ENCODE measurements around the gene NEDD4. TPM values are rescaled to one million over a fixed set of nuclear protein-coding genes. Genes with fewer than 3 reads are reported as not detected.

Gene NEDD4
- total RNA-seq, 4 donors from 2014 or later, result 16.1 to 55.3 (median 26.6) TPM

DNA sequence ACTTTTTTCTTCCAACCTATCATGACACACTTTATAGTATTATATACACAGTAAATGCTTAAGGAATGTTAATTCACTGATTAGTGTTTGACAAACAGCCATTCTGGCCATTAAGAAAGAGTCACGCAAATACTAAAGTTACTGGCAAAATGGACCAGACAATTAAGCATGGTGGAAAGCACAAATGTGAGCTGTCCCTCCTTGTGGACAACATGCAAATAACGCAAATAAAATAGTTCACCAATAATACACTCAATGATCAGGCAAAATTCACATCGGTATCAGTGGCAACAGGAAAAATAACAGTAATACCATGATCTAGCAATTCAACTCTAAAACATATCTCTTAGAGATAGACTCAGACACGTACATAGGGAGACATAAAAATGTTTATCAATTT lies 71.7 kb downstream of the NEDD4 start:
- Histone ChIP-seq H3K9me3 (no peaks in the 10 kb centered on the region), H3K4me3 (no peak overlapping the region), H3K36me3 (no peaks in the 10 kb centered on the region), H3K4me1 (no peaks in the 10 kb centered on the region), H3K27me3 (no peaks in the 10 kb centered on the region), H3K27ac (no peak overlapping the region)
- TF ChIP-seq, protein P1, sequence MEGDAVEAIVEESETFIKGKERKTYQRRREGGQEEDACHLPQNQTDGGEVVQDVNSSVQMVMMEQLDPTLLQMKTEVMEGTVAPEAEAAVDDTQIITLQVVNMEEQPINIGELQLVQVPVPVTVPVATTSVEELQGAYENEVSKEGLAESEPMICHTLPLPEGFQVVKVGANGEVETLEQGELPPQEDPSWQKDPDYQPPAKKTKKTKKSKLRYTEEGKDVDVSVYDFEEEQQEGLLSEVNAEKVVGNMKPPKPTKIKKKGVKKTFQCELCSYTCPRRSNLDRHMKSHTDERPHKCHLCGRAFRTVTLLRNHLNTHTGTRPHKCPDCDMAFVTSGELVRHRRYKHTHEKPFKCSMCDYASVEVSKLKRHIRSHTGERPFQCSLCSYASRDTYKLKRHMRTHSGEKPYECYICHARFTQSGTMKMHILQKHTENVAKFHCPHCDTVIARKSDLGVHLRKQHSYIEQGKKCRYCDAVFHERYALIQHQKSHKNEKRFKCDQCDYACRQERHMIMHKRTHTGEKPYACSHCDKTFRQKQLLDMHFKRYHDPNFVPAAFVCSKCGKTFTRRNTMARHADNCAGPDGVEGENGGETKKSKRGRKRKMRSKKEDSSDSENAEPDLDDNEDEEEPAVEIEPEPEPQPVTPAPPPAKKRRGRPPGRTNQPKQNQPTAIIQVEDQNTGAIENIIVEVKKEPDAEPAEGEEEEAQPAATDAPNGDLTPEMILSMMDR (IDR thresholded peaks at IDR 0.05), result no peak
- TF ChIP-seq POLR2AphosphoS5 (IDR thresholded peaks at IDR 0.05) (no peak), EP300 (IDR thresholded peaks at IDR 0.05) (no peak), POLR2A (IDR thresholded peaks at IDR 0.05) (no peak)
- 97% methylated on average over 4 of the region's 4 CpGs for WGBS
- DNase-seq (ENCODE audit: low spot score in 2 of 2), result no peak

DNA sequence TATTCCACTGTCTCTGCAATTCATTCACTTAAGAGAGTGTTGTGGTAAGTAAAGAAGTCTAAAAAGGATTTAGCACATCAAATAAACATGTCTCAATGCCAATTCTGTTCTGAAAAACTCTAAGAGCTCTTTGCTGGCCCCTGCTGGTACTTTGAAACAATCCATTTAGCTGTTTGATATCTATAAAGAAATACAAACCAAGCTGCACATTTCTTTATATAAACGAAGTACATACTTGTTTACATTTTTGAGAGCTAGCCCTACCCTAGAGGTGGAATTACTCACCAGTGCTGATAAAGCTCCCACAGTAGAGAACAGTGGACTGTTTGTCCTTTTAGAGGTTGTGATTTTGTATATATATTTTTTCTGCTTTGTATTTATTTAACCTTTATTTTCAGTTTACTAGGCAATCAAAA lies 75.5 kb downstream of the NEDD4 start:
- H3K4me3 ChIP-seq, result no peak overlapping the region
- H3K27me3 ChIP-seq, result no peaks in the 10 kb centered on the region
- WGBS, result 0% methylated on average over 1 of the region's 1 CpG
- TF ChIP-seq EP300 (IDR thresholded peaks at IDR 0.05), result no peak
- TF ChIP-seq, protein P1 (IDR thresholded peaks at IDR 0.05), result peak in 1 of 2 donors; percentile 43
- no peaks in the 10 kb centered on the region for H3K9me3 ChIP-seq
- no peak overlapping the region for H3K27ac ChIP-seq
- no peaks in the 10 kb centered on the region for H3K4me1 ChIP-seq
- H3K36me3 ChIP-seq, result no peaks in the 10 kb centered on the region
- DNase-seq (ENCODE audit: low spot score in 2 of 2), result no peak

DNA sequence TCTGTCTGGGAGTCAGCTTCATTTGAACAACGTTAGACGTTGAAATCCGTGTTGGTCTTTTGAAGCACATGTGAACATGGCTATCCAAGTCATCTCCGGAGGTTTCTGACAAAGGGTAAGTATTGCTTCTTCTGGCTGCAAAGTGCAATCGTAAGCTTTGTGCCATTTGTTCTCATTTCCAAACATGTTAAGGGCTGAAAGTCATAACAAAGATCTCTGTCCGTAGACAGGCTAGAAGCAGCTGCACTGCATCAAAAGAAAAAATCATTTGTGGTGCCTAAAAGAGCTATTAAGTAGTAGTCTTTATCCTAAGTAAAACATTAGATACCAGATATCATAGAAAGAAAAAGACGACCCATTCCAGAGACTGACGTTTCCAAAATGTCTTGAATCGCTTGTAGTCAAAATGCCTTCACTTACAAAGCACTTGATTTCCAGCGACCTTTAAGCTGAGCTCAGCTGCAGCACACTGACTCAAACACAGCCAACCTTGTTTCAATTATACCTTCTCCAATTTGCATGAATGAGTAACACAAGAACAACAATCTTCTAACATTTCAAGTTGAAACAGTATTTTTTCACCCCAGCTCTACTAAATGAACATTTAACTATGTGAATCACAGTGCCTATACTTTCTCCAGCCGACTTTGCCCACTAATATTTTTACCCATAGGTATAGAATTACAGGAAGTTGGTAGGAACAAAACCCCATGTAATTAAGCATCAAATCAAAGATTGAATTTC lies 76.6 kb downstream of the NEDD4 start:
- no peak overlapping the region for H3K4me3 ChIP-seq

DNA sequence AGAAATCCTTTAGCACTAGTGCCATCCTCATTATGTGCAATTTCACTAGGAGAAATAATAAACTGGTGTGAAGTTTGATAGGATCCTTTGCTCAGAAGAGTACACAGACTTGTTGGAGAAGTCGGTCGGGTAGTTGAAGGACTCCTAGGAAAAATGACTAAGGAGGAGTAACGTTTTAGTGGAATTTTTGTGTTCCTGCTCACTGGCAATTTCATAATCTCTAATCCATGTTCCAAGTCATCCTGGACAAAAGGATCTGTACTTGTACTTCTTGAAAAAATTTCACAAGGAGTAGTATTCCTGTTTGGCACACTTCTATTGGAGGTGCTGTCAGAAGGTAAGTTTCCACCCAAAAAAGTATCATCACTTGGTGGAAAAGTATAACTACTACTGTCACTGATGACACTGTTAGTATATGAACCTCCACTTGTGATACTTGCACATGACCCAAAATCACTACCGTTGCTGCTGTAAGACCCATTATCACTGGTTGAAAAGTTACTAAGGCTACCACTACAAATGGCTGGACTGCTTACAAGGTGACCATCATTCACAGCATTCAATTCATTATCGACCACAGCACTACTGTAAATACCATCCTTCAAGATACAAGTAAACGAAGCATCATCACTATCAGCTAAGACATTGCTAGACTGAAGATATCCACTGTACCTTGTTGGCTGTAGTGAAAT lies 77.4 kb downstream of the NEDD4 start:
- Histone ChIP-seq H3K9me3 (no peaks in the 10 kb centered on the region), H3K36me3 (no peaks in the 10 kb centered on the region), H3K27me3 (no peaks in the 10 kb centered on the region), H3K4me3 (no peak overlapping the region), H3K27ac (no peak overlapping the region), H3K4me1 (no peaks in the 10 kb centered on the region)
- 74% methylated on average over 6 of the region's 6 CpGs for WGBS
- TF ChIP-seq, protein P1 (IDR thresholded peaks at IDR 0.05), result no peak
- TF ChIP-seq POLR2AphosphoS5 (IDR thresholded peaks at IDR 0.05), result no peak
- no peak for TF ChIP-seq POLR2A (IDR thresholded peaks at IDR 0.05)
- no peak for TF ChIP-seq EP300 (IDR thresholded peaks at IDR 0.05)
- DNase-seq (ENCODE audit: low spot score in 2 of 2), result no peak

More for the DNA sequence above, 76.6 kb downstream of the NEDD4 start:
- no peaks in the 10 kb centered on the region for H3K27me3 ChIP-seq
- no peaks in the 10 kb centered on the region for H3K36me3 ChIP-seq
- DNase-seq (ENCODE audit: low spot score in 2 of 2), result no peak
- H3K27ac ChIP-seq, result no peak overlapping the region
- WGBS, result 69% methylated on average over 11 of the region's 11 CpGs
- no peaks in the 10 kb centered on the region for H3K4me1 ChIP-seq
- TF ChIP-seq EP300 (IDR thresholded peaks at IDR 0.05), result no peak
- no peak for TF ChIP-seq POLR2AphosphoS5 (IDR thresholded peaks at IDR 0.05)
- TF ChIP-seq POLR2A (IDR thresholded peaks at IDR 0.05), result no peak
- TF ChIP-seq, protein P1 (IDR thresholded peaks at IDR 0.05), result no peak
- no peaks in the 10 kb centered on the region for H3K9me3 ChIP-seq

DNA sequence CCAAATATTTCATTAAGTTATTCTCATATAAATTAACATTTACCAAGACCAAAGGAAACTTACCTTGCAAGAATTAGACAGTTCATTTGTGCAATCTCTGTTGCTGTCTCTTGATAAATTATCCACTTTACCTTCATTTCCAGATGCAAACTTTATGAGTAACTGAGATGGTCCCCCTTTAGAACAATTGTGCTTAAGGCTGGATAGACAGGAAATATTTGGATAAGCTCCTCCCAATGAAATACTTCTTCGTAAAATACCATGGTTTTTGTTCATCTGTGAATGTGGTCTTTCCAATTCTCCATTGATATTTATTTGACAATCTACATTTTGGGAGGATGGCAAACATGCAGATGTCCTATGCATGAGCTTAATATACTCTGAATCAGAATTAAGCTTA lies 78.2 kb downstream of the NEDD4 start:
- Histone ChIP-seq H3K4me1 (no peaks in the 10 kb centered on the region), H3K9me3 (no peaks in the 10 kb centered on the region), H3K4me3 (no peak overlapping the region), H3K27ac (no peak overlapping the region), H3K36me3 (no peaks in the 10 kb centered on the region), H3K27me3 (no peaks in the 10 kb centered on the region)
- no peak for TF ChIP-seq POLR2AphosphoS5 (IDR thresholded peaks at IDR 0.05)
- TF ChIP-seq EP300 (IDR thresholded peaks at IDR 0.05), result no peak
- TF ChIP-seq, protein P1 (IDR thresholded peaks at IDR 0.05), result no peak
- no peak for TF ChIP-seq POLR2A (IDR thresholded peaks at IDR 0.05)
- no peak for DNase-seq (ENCODE audit: low spot score in 2 of 2)
- 94% methylated on average over 1 of the region's 1 CpG for WGBS
